COLO668 (cell line): ENCODE data around the gene SGIP1.

Experiments used
- DNase-seq: peaks from one replicate; lab custom pipeline; 2025; ENCODE audit not compliant: unreplicated experiment; lab: John Stamatoyannopoulos, UW

SGIP1 gene

GRCh38 chr1:66533804-66534740 lies at the start of gene SGIP1:
TSS of gene SGIP1 (plus strand) at chr1:66534153. CDS start at chr1:66534359, 206 bp downstream.
- peak; percentile 70 for DNase-seq

GRCh38 chr1:66489151-66489550 lies 44.8 kb upstream of the SGIP1 start:
- DNase-seq, result no peak

GRCh38 chr1:66489972-66490601 lies 43.9 kb upstream of the SGIP1 start:
- DNase-seq, result no peak

- no peak for DNase-seq
These were observed 43.1 kb upstream of the SGIP1 start for GRCh38 chr1:66490816-66491215.

GRCh38 chr1:66492424-66492823 lies 41.5 kb upstream of the SGIP1 start:
- DNase-seq, result no peak

GRCh38 chr1:66493731-66494130 lies 40.2 kb upstream of the SGIP1 start:
- no peak for DNase-seq

- no peak for DNase-seq
These were observed 39.5 kb upstream of the SGIP1 start for GRCh38 chr1:66494482-66494881.

GRCh38 chr1:66495495-66495894 lies 38.5 kb upstream of the SGIP1 start:
- no peak for DNase-seq

- DNase-seq, result no peak
These were observed 36.0 kb upstream of the SGIP1 start for GRCh38 chr1:66497910-66498309.

- no peak for DNase-seq
These were observed 33.7 kb upstream of the SGIP1 start for GRCh38 chr1:66500301-66500700.

- no peak for DNase-seq
These were observed 31.9 kb upstream of the SGIP1 start for GRCh38 chr1:66502086-66502485.

- peak; percentile 79 for DNase-seq
These were observed 30.0 kb upstream of the SGIP1 start for GRCh38 chr1:66503841-66504470.

GRCh38 chr1:66505671-66506392 lies 28.1 kb upstream of the SGIP1 start:
- no peak for DNase-seq

- no peak for DNase-seq
These were observed 27.6 kb upstream of the SGIP1 start for GRCh38 chr1:66506393-66506687.

GRCh38 chr1:66506991-66507390 lies 27.0 kb upstream of the SGIP1 start:
- no peak for DNase-seq

- DNase-seq, result no peak
These were observed 23.5 kb upstream of the SGIP1 start for GRCh38 chr1:66510407-66510806.

- no peak for DNase-seq
These were observed 22.8 kb upstream of the SGIP1 start for GRCh38 chr1:66511118-66511517.

GRCh38 chr1:66517959-66518358 lies 16.0 kb upstream of the SGIP1 start:
- no peak for DNase-seq

GRCh38 chr1:66518654-66519053 lies 15.3 kb upstream of the SGIP1 start:
- no peak for DNase-seq

- DNase-seq, result peak; percentile 64
These were observed 14.0 kb upstream of the SGIP1 start for GRCh38 chr1:66519992-66520391.

- no peak for DNase-seq
These were observed 13.3 kb upstream of the SGIP1 start for GRCh38 chr1:66520655-66521054.
